Measurements from ENCODE around the gene ADORA3. TPM values are rescaled to one million over a fixed set of nuclear protein-coding genes. Genes with fewer than 3 reads are reported as not detected.

Gene ADORA3
- polyA plus RNA-seq, 1 experiment = not detected

DNA sequence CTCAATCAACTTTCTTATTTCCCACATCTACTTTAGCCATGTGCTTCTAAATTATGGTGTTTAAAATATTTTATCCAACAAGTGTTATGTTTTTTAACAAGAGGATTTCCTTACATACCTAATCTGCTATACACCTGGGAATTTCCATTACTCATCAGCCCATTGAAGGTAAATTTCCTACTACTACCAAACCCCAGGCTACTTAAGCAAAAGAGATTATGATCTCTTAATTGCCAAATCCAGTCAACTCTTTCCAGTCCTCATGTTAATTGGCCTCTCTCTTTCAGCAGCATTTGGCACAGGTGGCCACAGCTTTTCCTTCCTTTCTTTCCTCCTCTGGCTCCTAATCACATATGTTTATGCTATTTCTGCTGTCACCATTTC is 34.7 kb downstream of the ADORA3 start:
- TF ChIP-seq, protein P1, sequence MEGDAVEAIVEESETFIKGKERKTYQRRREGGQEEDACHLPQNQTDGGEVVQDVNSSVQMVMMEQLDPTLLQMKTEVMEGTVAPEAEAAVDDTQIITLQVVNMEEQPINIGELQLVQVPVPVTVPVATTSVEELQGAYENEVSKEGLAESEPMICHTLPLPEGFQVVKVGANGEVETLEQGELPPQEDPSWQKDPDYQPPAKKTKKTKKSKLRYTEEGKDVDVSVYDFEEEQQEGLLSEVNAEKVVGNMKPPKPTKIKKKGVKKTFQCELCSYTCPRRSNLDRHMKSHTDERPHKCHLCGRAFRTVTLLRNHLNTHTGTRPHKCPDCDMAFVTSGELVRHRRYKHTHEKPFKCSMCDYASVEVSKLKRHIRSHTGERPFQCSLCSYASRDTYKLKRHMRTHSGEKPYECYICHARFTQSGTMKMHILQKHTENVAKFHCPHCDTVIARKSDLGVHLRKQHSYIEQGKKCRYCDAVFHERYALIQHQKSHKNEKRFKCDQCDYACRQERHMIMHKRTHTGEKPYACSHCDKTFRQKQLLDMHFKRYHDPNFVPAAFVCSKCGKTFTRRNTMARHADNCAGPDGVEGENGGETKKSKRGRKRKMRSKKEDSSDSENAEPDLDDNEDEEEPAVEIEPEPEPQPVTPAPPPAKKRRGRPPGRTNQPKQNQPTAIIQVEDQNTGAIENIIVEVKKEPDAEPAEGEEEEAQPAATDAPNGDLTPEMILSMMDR (IDR thresholded peaks at IDR 0.05; ENCODE audit: low read depth, low read length) = no peak
- DNase-seq (ENCODE audit: low read depth, low spot score) = no peak
- no peak overlapping the region for H3K27ac ChIP-seq (ENCODE audit: low read depth, low read length)
- POLR2A ChIA-PET = no interaction called here
- no peaks in the 10 kb centered on the region for H3K27me3 ChIP-seq (ENCODE audit: control insufficient read depth, insufficient read depth, low read length)
- CTCF ChIA-PET = interaction anchor here (1.3 to 1.4 kb wide), 2 partner anchors 13 to 39 kb away, joined by 3 to 6 read pairs; no protein-coding TSS in a partner anchor
- H3K4me3 ChIP-seq (ENCODE audit: low read depth, low read length) = no peak overlapping the region
- H3K9me3 ChIP-seq (ENCODE audit: control insufficient read depth, insufficient read depth, low read length) = no peaks in the 10 kb centered on the region

DNA sequence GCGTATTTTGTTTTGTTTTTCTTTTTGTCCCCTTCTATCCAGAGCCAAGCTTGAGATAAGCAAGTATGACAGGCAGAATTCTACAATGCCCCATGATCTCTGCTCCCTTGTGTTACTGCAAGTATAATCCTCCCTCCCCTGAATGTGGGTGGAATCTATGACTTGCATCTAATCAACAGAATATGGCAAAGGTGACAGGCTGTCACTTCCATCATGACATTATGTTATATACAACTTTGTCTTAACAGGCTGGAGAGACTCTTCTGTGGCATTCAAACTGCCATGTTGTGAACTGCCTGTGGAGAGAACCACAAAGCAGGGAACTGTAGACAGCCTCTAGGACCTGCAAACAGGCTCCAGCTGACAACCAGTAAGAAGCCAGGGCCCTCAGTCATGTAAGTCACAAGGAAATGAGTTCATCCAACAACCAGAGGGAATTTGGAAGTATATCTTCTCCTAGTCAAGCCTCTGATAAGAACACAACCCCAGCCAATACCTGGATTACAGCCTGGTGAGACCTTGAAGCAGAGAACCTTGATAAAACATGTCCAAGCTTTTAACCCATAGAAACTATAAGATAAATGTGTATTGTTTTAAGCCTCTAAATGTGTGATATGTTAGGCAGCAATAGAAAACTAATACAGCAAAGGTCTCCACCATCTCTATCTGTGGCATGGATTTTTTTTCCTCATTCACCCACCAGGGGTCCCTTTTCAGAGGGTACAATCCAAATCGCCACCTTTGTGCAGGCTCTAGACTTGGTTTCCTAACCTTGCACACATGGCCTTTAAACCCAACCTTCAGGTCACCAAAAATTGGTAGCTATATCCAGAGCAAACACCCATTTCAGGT is 35.3 kb downstream of the ADORA3 start:
- ChIA-PET POLR2A (no interaction called here), CTCF (interaction anchor here (1.3 to 1.9 kb wide), 3 partner anchors 14 to 40 kb away, joined by 3 to 7 read pairs (median 6); no protein-coding TSS in a partner anchor)
- H3K27ac ChIP-seq (ENCODE audit: low read depth, low read length) = no peak overlapping the region
- no peaks in the 10 kb centered on the region for H3K9me3 ChIP-seq (ENCODE audit: control insufficient read depth, insufficient read depth, low read length)
- DNase-seq (ENCODE audit: low read depth, low spot score) = no peak
- H3K4me3 ChIP-seq (ENCODE audit: low read depth, low read length) = no peak overlapping the region
- H3K27me3 ChIP-seq (ENCODE audit: control insufficient read depth, insufficient read depth, low read length) = no peaks in the 10 kb centered on the region
- TF ChIP-seq, protein P1 (IDR thresholded peaks at IDR 0.05; ENCODE audit: low read depth, low read length) = no peak

DNA sequence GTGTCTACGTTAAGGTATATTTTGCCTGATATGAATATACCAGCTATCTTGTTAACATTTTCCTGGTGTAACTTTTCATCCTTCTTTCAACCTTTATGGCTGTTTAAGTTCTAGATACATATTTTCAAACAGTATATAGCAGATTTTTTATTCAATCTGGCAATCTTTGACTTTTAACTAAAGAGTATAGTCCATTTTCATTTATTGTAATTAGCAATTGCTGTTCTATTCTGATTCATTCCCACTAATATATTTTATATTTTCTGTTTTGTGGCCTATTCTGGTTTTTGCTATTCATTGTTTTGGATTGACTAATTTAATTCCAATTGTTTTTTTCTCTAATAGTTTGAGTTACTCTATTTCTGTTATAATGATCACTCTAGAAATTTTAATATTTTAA is 37.0 kb downstream of the ADORA3 start:
- TF ChIP-seq, protein P1 (IDR thresholded peaks at IDR 0.05; ENCODE audit: low read depth, low read length) = no peak
- Histone ChIP-seq H3K9me3 (ENCODE audit: control insufficient read depth, insufficient read depth, low read length) (no peaks in the 10 kb centered on the region), H3K27ac (ENCODE audit: low read depth, low read length) (no peak overlapping the region), H3K4me3 (ENCODE audit: low read depth, low read length) (no peak overlapping the region), H3K27me3 (ENCODE audit: control insufficient read depth, insufficient read depth, low read length) (no peaks in the 10 kb centered on the region)
- DNase-seq (ENCODE audit: low read depth, low spot score) = no peak
- POLR2A ChIA-PET = no interaction called here
- CTCF ChIA-PET = interaction anchor here (1.9 to 2.6 kb wide), 2 partner anchors 15 to 42 kb away, joined by 7 to 12 read pairs; no protein-coding TSS in a partner anchor

DNA sequence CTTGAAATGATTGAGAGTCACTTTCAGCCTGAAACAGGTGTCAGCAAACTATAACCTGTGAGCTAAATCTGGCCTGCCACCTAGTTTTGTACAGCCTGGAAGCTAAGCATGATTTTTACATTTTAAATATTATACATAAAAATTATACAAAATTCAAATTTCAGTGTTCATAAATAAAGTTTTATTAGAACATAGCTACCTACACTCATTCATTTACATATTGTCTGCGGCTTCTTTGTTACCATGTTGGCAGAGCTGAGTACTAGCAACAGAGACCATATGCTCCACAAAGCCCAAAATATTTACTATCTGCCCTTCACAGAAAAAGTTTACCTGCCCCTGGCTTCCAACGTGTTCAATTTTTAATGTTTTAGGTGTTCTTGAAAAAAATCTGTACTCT is 37.7 kb downstream of the ADORA3 start:
- no peak for DNase-seq (ENCODE audit: low read depth, low spot score)
- POLR2A ChIA-PET = no interaction called here
- Histone ChIP-seq H3K27me3 (ENCODE audit: control insufficient read depth, insufficient read depth, low read length) (no peaks in the 10 kb centered on the region), H3K9me3 (ENCODE audit: control insufficient read depth, insufficient read depth, low read length) (no peaks in the 10 kb centered on the region), H3K27ac (ENCODE audit: low read depth, low read length) (no peak overlapping the region), H3K4me3 (ENCODE audit: low read depth, low read length) (no peak overlapping the region)
- CTCF ChIA-PET = interaction anchor here (1.7 to 2.6 kb wide), 2 partner anchors 16 to 42 kb away, joined by 12 to 13 read pairs; no protein-coding TSS in a partner anchor
- TF ChIP-seq, protein P1 (IDR thresholded peaks at IDR 0.05; ENCODE audit: low read depth, low read length) = no peak

Measured in AG04450 (cell line).